HG02588 (cell line): ENCODE results near the gene OTX1.
"Not testable (repeated sequence)": the region's sequence is repeated elsewhere in the genome, so short reads cannot be mapped to it uniquely, and the experiment has no call there.

ENCODE experiments used
- ATAC-seq: cut with Tn5 transposase; IDR thresholded peaks from one replicate; pipeline ENCODE4 v1.9.1; 2021; ENCODE audit warnings: mild to moderate bottlenecking, moderate library complexity; ENCODE audit not compliant: unreplicated experiment

Gene OTX1

GRCh38 chr2:63058921-63059792 lies 8.5 kb downstream of the OTX1 start:
- no peak for ATAC-seq

- no peak for ATAC-seq
Observed at GRCh38 chr2:63059793-63060471, 9.3 kb downstream of the OTX1 start.

GRCh38 chr2:63060472-63060991 lies 9.9 kb downstream of the OTX1 start:
- ATAC-seq: no peak

GRCh38 chr2:63064197-63064596 lies 13.6 kb downstream of the OTX1 start:
- ATAC-seq: no peak

- no peak for ATAC-seq
Observed at GRCh38 chr2:63064661-63065060, 14.0 kb downstream of the OTX1 start.

GRCh38 chr2:63066265-63066664 lies 15.6 kb downstream of the OTX1 start:
- no peak for ATAC-seq

GRCh38 chr2:63066838-63067237 lies 16.2 kb downstream of the OTX1 start:
- no peak for ATAC-seq

GRCh38 chr2:63071664-63072063 lies 21.0 kb downstream of the OTX1 start:
- no peak for ATAC-seq

- no peak for ATAC-seq
Observed at GRCh38 chr2:63073994-63074393, 23.4 kb downstream of the OTX1 start.

- not testable (repeated sequence) for ATAC-seq
Observed at GRCh38 chr2:63074399-63074798, 23.8 kb downstream of the OTX1 start.

- no peak for ATAC-seq
Observed at GRCh38 chr2:63078852-63079606, 28.4 kb downstream of the OTX1 start.

- no peak for ATAC-seq
Observed at GRCh38 chr2:63081404-63081803, 30.8 kb downstream of the OTX1 start.

GRCh38 chr2:63086687-63087086 lies 36.1 kb downstream of the OTX1 start:
- no peak for ATAC-seq

GRCh38 chr2:63092401-63092800 lies 41.8 kb downstream of the OTX1 start:
- no peak for ATAC-seq

- no peak for ATAC-seq
Observed at GRCh38 chr2:63092857-63093256, 42.2 kb downstream of the OTX1 start.

GRCh38 chr2:63093502-63093901 lies 42.9 kb downstream of the OTX1 start:
- no peak for ATAC-seq

GRCh38 chr2:63096491-63096890 lies 45.9 kb downstream of the OTX1 start:
- no peak for ATAC-seq

- no peak for ATAC-seq
Observed at GRCh38 chr2:63099032-63099431, 48.4 kb downstream of the OTX1 start.

- no peak for ATAC-seq
Observed at GRCh38 chr2:63101954-63102353, 51.3 kb downstream of the OTX1 start.

GRCh38 chr2:63104482-63104881 lies 53.9 kb downstream of the OTX1 start:
- ATAC-seq: no peak
